ENCODE measurements around the gene RAPGEF2. TPM values are rescaled to one million over a fixed set of nuclear protein-coding genes. Genes with fewer than 3 reads are reported as not detected.

Gene RAPGEF2
- total and polyA plus RNA-seq, 2 experiments from 2014 or later = 10.2 to 63.1 TPM

DNA sequence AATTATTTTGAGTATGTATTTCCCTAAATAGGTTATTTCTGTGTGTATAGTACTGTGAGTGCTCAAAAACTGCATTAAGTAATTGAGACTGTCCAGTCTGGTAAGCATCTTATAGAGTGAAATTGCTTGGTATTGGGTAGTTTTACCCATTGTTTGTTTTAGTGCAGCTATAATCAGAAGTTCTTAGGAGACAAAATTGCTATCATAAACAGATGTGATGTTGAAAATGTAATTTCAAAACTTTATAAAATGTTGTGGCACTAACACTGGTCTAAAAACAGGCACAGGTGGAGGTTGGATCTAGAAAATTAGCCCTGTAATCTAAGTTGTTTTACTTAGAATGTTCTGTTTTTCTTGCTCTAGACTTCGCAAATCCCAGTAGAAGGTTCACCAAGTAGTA, 46.8 kb downstream of the RAPGEF2 start:
- no peaks in the 10 kb centered on the region; the same call in 1 of the 2 replicates for H4K20me1 ChIP-seq (replicated peaks; ENCODE audit: insufficient read depth)
- H3K79me2 ChIP-seq (replicated peaks; ENCODE audit: insufficient read depth) = peaks cover 98% of the 10 kb centered on the region
- H3K4me2 ChIP-seq = no peak overlapping the region
- ATAC-seq = no peak
- H3K9me3 Mint-ChIP-seq = no peaks in the 10 kb centered on the region
- H3K36me3 ChIP-seq (ENCODE audit: insufficient read depth) = no peaks in the 10 kb centered on the region
- H3K36me3 Mint-ChIP-seq (ENCODE audit: low read depth) = no peaks in the 10 kb centered on the region
- no peak overlapping the region for H3K4me3 Mint-ChIP-seq
- H3K9me2 ChIP-seq (ENCODE audit: insufficient read depth) = no peaks in the 10 kb centered on the region
- no peak for TF ChIP-seq NANOG (IDR thresholded peaks at IDR 0.05; ENCODE audit: borderline replicate concordance)
- TF ChIP-seq ZNF114 (CRISPR knock-in tag; IDR thresholded peaks at IDR 0.05) = no peak
- no peak for TF ChIP-seq ZNF331 (CRISPR knock-in tag; IDR thresholded peaks at IDR 0.05; ENCODE audit: low read depth)
- TF ChIP-seq, protein P1, sequence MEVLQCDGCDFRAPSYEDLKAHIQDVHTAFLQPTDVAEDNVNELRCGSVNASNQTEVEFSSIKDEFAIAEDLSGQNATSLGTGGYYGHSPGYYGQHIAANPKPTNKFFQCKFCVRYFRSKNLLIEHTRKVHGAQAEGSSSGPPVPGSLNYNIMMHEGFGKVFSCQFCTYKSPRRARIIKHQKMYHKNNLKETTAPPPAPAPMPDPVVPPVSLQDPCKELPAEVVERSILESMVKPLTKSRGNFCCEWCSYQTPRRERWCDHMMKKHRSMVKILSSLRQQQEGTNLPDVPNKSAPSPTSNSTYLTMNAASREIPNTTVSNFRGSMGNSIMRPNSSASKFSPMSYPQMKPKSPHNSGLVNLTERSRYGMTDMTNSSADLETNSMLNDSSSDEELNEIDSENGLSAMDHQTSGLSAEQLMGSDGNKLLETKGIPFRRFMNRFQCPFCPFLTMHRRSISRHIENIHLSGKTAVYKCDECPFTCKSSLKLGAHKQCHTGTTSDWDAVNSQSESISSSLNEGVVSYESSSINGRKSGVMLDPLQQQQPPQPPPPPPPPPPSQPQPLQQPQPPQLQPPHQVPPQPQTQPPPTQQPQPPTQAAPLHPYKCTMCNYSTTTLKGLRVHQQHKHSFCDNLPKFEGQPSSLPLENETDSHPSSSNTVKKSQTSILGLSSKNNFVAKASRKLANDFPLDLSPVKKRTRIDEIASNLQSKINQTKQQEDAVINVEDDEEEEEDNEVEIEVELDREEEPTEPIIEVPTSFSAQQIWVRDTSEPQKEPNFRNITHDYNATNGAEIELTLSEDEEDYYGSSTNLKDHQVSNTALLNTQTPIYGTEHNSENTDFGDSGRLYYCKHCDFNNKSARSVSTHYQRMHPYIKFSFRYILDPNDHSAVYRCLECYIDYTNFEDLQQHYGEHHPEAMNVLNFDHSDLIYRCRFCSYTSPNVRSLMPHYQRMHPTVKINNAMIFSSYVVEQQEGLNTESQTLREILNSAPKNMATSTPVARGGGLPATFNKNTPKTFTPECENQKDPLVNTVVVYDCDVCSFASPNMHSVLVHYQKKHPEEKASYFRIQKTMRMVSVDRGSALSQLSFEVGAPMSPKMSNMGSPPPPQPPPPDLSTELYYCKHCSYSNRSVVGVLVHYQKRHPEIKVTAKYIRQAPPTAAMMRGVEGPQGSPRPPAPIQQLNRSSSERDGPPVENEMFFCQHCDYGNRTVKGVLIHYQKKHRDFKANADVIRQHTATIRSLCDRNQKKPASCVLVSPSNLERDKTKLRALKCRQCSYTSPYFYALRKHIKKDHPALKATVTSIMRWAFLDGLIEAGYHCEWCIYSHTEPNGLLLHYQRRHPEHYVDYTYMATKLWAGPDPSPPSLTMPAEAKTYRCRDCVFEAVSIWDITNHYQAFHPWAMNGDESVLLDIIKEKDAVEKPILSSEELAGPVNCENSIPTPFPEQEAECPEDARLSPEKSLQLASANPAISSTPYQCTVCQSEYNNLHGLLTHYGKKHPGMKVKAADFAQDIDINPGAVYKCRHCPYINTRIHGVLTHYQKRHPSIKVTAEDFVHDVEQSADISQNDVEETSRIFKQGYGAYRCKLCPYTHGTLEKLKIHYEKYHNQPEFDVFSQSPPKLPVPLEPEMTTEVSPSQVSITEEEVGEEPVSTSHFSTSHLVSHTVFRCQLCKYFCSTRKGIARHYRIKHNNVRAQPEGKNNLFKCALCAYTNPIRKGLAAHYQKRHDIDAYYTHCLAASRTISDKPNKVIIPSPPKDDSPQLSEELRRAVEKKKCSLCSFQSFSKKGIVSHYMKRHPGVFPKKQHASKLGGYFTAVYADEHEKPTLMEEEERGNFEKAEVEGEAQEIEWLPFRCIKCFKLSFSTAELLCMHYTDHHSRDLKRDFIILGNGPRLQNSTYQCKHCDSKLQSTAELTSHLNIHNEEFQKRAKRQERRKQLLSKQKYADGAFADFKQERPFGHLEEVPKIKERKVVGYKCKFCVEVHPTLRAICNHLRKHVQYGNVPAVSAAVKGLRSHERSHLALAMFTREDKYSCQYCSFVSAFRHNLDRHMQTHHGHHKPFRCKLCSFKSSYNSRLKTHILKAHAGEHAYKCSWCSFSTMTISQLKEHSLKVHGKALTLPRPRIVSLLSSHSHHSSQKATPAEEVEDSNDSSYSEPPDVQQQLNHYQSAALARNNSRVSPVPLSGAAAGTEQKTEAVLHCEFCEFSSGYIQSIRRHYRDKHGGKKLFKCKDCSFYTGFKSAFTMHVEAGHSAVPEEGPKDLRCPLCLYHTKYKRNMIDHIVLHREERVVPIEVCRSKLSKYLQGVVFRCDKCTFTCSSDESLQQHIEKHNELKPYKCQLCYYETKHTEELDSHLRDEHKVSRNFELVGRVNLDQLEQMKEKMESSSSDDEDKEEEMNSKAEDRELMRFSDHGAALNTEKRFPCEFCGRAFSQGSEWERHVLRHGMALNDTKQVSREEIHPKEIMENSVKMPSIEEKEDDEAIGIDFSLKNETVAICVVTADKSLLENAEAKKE (CRISPR knock-in tag; IDR thresholded peaks at IDR 0.05) = no peak
- TF ChIP-seq, protein P2, sequence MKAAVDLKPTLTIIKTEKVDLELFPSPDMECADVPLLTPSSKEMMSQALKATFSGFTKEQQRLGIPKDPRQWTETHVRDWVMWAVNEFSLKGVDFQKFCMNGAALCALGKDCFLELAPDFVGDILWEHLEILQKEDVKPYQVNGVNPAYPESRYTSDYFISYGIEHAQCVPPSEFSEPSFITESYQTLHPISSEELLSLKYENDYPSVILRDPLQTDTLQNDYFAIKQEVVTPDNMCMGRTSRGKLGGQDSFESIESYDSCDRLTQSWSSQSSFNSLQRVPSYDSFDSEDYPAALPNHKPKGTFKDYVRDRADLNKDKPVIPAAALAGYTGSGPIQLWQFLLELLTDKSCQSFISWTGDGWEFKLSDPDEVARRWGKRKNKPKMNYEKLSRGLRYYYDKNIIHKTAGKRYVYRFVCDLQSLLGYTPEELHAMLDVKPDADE (IDR thresholded peaks at IDR 0.05) = no peak
- TF ChIP-seq, protein P3, sequence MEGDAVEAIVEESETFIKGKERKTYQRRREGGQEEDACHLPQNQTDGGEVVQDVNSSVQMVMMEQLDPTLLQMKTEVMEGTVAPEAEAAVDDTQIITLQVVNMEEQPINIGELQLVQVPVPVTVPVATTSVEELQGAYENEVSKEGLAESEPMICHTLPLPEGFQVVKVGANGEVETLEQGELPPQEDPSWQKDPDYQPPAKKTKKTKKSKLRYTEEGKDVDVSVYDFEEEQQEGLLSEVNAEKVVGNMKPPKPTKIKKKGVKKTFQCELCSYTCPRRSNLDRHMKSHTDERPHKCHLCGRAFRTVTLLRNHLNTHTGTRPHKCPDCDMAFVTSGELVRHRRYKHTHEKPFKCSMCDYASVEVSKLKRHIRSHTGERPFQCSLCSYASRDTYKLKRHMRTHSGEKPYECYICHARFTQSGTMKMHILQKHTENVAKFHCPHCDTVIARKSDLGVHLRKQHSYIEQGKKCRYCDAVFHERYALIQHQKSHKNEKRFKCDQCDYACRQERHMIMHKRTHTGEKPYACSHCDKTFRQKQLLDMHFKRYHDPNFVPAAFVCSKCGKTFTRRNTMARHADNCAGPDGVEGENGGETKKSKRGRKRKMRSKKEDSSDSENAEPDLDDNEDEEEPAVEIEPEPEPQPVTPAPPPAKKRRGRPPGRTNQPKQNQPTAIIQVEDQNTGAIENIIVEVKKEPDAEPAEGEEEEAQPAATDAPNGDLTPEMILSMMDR (conservative IDR thresholded peaks at IDR 0.05; ENCODE audit: low read depth in 2 of 2) = no peak
- TF ChIP-seq CREB1 (CRISPR knock-in tag; IDR thresholded peaks at IDR 0.05; ENCODE audit: low read depth) = no peak
- TF ChIP-seq EZH2 (IDR thresholded peaks at IDR 0.05; ENCODE audit: low read depth, unreplicated experiment) = no peak
- no peak for TF ChIP-seq STAT1 (IDR thresholded peaks at IDR 0.05; ENCODE audit: unreplicated experiment)
- no peak for TF ChIP-seq POLR2AphosphoS5 (IDR thresholded peaks at IDR 0.05; ENCODE audit: low read depth)
- H3K4me3 ChIP-seq = no peak overlapping the region
- H2AFZ ChIP-seq = no peak overlapping the region
- no peak overlapping the region for H3K27ac ChIP-seq (ENCODE audit: low read depth)
- H3K27ac Mint-ChIP-seq = no peak overlapping the region
- peaks cover 2% of the 10 kb centered on the region for H3K27me3 Mint-ChIP-seq (ENCODE audit: insufficient read depth, low read depth, poor library complexity)
- H3K4me1 Mint-ChIP-seq = peaks cover 43% of the 10 kb centered on the region
- H3K27me3 ChIP-seq (ENCODE audit: insufficient read depth) = no peaks in the 10 kb centered on the region
- DNase-seq (ENCODE audit: low spot score) = no peak
- peaks cover 24% of the 10 kb centered on the region for H3K4me1 ChIP-seq (ENCODE audit: insufficient read depth)
- no peaks in the 10 kb centered on the region for H3F3A ChIP-seq (replicated peaks; ENCODE audit: low read depth)
